AML-193 (cell line): ENCODE measurements around the gene AP2A2.
A peak's percentile ranks its signal among the peaks of the same experiment; 100 is the strongest.

ENCODE experiments used
- DNase-seq, 2 experiments: peaks; one replicate each; lab custom pipeline; 2025; lab: John Stamatoyannopoulos, UW

The AP2A2 gene

GRCh38 chr11:898540-899190 lies 27.0 kb upstream of the AP2A2 start:
- no peak for DNase-seq

- no peak for DNase-seq
Observed at GRCh38 chr11:899724-900123, 25.9 kb upstream of the AP2A2 start.

GRCh38 chr11:900545-900944 lies 25.1 kb upstream of the AP2A2 start:
- no peak for DNase-seq

GRCh38 chr11:901452-902061 lies 24.1 kb upstream of the AP2A2 start:
- no peak for DNase-seq

- no peak for DNase-seq
Observed at GRCh38 chr11:904380-904779, 21.3 kb upstream of the AP2A2 start.

- DNase-seq, result no peak
Observed at GRCh38 chr11:905952-906351, 19.7 kb upstream of the AP2A2 start.

- DNase-seq, result no peak
Observed at GRCh38 chr11:907668-908067, 18.0 kb upstream of the AP2A2 start.

GRCh38 chr11:908273-908672 lies 17.4 kb upstream of the AP2A2 start:
- DNase-seq, result no peak

GRCh38 chr11:909406-909805 lies 16.3 kb upstream of the AP2A2 start:
- DNase-seq, result no peak

- no peak for DNase-seq
Observed at GRCh38 chr11:910044-910588, 15.6 kb upstream of the AP2A2 start.

- peak; percentile 64 to 74 for DNase-seq
Observed at GRCh38 chr11:910589-911030, 15.1 kb upstream of the AP2A2 start, which contains the start of gene CHID1. CHID1 (minus strand) TSS chr11:910810; CDS start chr11:904816, 5,994 bp downstream.

- peak in 1 of 2 experiments; percentile 42 for DNase-seq
Observed at GRCh38 chr11:911031-911889, 14.4 kb upstream of the AP2A2 start.

- no peak for DNase-seq
Observed at GRCh38 chr11:911890-912219, 13.8 kb upstream of the AP2A2 start.

- no peak for DNase-seq
Observed at GRCh38 chr11:912266-912665, 13.4 kb upstream of the AP2A2 start.

GRCh38 chr11:913043-913442 lies 12.6 kb upstream of the AP2A2 start:
- no peak for DNase-seq

GRCh38 chr11:914204-914603 lies 11.5 kb upstream of the AP2A2 start:
- DNase-seq, result no peak

GRCh38 chr11:914747-915501 lies 10.7 kb upstream of the AP2A2 start:
- no peak for DNase-seq

GRCh38 chr11:917426-917825 lies 8.2 kb upstream of the AP2A2 start:
- DNase-seq, result no peak

- no peak for DNase-seq
Observed at GRCh38 chr11:921921-922678, 3.6 kb upstream of the AP2A2 start.

GRCh38 chr11:923691-924405 lies 1.8 kb upstream of the AP2A2 start:
- DNase-seq, result no peak
